ENCODE measurements around the gene MAPKBP1. TPM values are rescaled to one million over a fixed set of nuclear protein-coding genes. Genes with fewer than 3 reads are reported as not detected.
A peak's percentile ranks its signal among the peaks of the same experiment; 100 is the strongest.

The MAPKBP1 gene
- total and polyA plus RNA-seq, 9 of the 15 experiments (the other 6 are each of a cell fraction or from before 2014, with no cell fraction given) = 0.15 to 9.5 (median 4.5) TPM

DNA sequence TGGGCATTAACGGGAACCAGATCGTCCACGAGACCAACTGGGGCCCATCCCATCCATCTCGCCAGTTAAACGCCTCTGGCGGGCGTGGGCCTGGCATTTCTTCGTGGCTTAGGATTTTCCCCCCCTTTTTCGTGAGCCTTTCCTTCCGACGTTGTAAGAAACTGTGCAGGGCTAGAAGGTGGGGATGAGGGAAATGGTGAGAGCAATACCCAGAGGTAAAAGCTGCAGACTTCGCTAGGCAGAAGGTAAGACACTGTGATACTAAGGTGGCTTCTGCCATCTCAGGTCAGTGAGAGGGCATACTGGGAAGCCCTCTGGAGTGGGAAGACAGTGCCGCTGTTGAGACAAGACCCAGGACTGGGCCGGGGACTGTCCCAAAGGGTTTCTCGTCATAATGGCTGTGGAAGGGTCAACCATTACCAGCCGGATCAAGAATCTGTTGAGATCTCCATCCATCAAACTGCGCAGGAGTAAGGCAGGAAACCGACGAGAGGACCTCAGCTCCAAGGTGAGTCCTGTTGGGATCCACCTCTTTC, 666 bp downstream of the MAPKBP1 start (continued):
- TF ChIP-seq PREB (CRISPR knock-in tag; IDR thresholded peaks at IDR 0.05) = peak; percentile 21; the same call in 1 of the 2 replicates
- TF ChIP-seq ESRRB (CRISPR knock-in tag; IDR thresholded peaks at IDR 0.05; ENCODE audit: borderline replicate concordance) = no peak
- no peak for TF ChIP-seq HNRNPK (IDR thresholded peaks at IDR 0.05; ENCODE audit: low read depth, low read length, poor library complexity, severe bottlenecking)
- TF ChIP-seq HMG20B (CRISPR knock-in tag; IDR thresholded peaks at IDR 0.05) = no peak
- TF ChIP-seq ATF1 (CRISPR knock-in tag; IDR thresholded peaks at IDR 0.05) = no peak
- no peak for TF ChIP-seq ATF1 (tag; IDR thresholded peaks at IDR 0.05)
- TF ChIP-seq HDAC3 (IDR thresholded peaks at IDR 0.05; ENCODE audit: borderline replicate concordance, partially characterized antibody) = no peak
- TF ChIP-seq SMARCC2 (IDR thresholded peaks at IDR 0.05; ENCODE audit: low read depth) = no peak
- TF ChIP-seq, protein P1, sequence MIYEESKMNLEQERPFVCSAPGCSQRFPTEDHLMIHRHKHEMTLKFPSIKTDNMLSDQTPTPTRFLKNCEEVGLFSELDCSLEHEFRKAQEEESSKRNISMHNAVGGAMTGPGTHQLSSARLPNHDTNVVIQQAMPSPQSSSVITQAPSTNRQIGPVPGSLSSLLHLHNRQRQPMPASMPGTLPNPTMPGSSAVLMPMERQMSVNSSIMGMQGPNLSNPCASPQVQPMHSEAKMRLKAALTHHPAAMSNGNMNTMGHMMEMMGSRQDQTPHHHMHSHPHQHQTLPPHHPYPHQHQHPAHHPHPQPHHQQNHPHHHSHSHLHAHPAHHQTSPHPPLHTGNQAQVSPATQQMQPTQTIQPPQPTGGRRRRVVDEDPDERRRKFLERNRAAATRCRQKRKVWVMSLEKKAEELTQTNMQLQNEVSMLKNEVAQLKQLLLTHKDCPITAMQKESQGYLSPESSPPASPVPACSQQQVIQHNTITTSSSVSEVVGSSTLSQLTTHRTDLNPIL (CRISPR knock-in tag; IDR thresholded peaks at IDR 0.05) = no peak
- no peak for TF ChIP-seq PHTF2 (CRISPR knock-in tag; IDR thresholded peaks at IDR 0.05)
- no peak for TF ChIP-seq POLR2H (tag; IDR thresholded peaks at IDR 0.05; ENCODE audit: low read depth)
- no peak for TF ChIP-seq FOXJ2 (tag; IDR thresholded peaks at IDR 0.05)
- TF ChIP-seq ZNF124 (CRISPR knock-in tag; IDR thresholded peaks at IDR 0.05) = 0 out of 2 replicates have a peak, but pooled peaks have one; percentile 70
- TF ChIP-seq CXXC5 (CRISPR knock-in tag; IDR thresholded peaks at IDR 0.05) = no peak
- 0 out of 2 replicates have a peak, but pooled peaks have one; percentile 49 for TF ChIP-seq MGA (IDR thresholded peaks at IDR 0.05)

Measured in K562 (cell line).